ENCODE data around the gene ARID5A. TPM values are rescaled to one million over a fixed set of nuclear protein-coding genes. Genes with fewer than 3 reads are reported as not detected.
"Not testable (repeated sequence)": the region's sequence is repeated elsewhere in the genome, so short reads cannot be mapped to it uniquely, and the experiment has no call there.

The ARID5A gene
- total RNA-seq, 1 experiment from 2014 or later: 3.2 TPM

GRCh38 chr2:96556441-96557330 is 20.1 kb downstream of the ARID5A start:
- DNase-seq (ENCODE audit: low spot score): peak; percentile 89

GRCh38 chr2:96557421-96557820 is 20.9 kb downstream of the ARID5A start:
- not testable (repeated sequence) for DNase-seq (ENCODE audit: low spot score)

GRCh38 chr2:96558061-96558460 is 21.5 kb downstream of the ARID5A start:
- no peak for DNase-seq (ENCODE audit: low spot score)

- no peak for DNase-seq (ENCODE audit: low spot score)
Measured at GRCh38 chr2:96558485-96558884, 21.9 kb downstream of the ARID5A start.

- DNase-seq (ENCODE audit: low spot score): no peak
Measured at GRCh38 chr2:96564026-96564425, 27.5 kb downstream of the ARID5A start.

- no peak for DNase-seq (ENCODE audit: low spot score)
Measured at GRCh38 chr2:96564563-96564962, 28.0 kb downstream of the ARID5A start.

- DNase-seq (ENCODE audit: low spot score): no peak
Measured at GRCh38 chr2:96565111-96565510, 28.6 kb downstream of the ARID5A start.

GRCh38 chr2:96568094-96568493 is 31.5 kb downstream of the ARID5A start:
- no peak for DNase-seq (ENCODE audit: low spot score)

GRCh38 chr2:96574364-96574763 is 37.8 kb downstream of the ARID5A start:
- DNase-seq (ENCODE audit: low spot score): no peak

- DNase-seq (ENCODE audit: low spot score): no peak
Measured at GRCh38 chr2:96575785-96576456, 39.4 kb downstream of the ARID5A start.

- DNase-seq (ENCODE audit: low spot score): no peak
Measured at GRCh38 chr2:96577501-96577900, 40.9 kb downstream of the ARID5A start.

GRCh38 chr2:96578731-96579130 is 42.2 kb downstream of the ARID5A start:
- no peak for DNase-seq (ENCODE audit: low spot score)

- DNase-seq (ENCODE audit: low spot score): no peak
Measured at GRCh38 chr2:96579422-96579821, 42.9 kb downstream of the ARID5A start.

GRCh38 chr2:96580771-96581170 is 44.2 kb downstream of the ARID5A start:
- peak; percentile 68 for DNase-seq (ENCODE audit: low spot score)

GRCh38 chr2:96584017-96584416 is 47.5 kb downstream of the ARID5A start:
- no peak for DNase-seq (ENCODE audit: low spot score)

GRCh38 chr2:96587843-96588242 is 51.3 kb downstream of the ARID5A start:
- no peak for DNase-seq (ENCODE audit: low spot score)

- no peak for DNase-seq (ENCODE audit: low spot score)
Measured at GRCh38 chr2:96591054-96591453, 54.5 kb downstream of the ARID5A start.

- DNase-seq (ENCODE audit: low spot score): no peak
Measured at GRCh38 chr2:96591494-96591893, 54.9 kb downstream of the ARID5A start.

- DNase-seq (ENCODE audit: low spot score): no peak
Measured at GRCh38 chr2:96594282-96594681, 57.7 kb downstream of the ARID5A start.

GRCh38 chr2:96594691-96595152 is 58.2 kb downstream of the ARID5A start:
- DNase-seq (ENCODE audit: low spot score): no peak

GRCh38 chr2:96596596-96596995 is 60.0 kb downstream of the ARID5A start:
- no peak for DNase-seq (ENCODE audit: low spot score)

- DNase-seq (ENCODE audit: low spot score): no peak
Measured at GRCh38 chr2:96599941-96600340, 63.4 kb downstream of the ARID5A start.

Data from HT-29 (cell line).